ENCODE results near the gene GPR65. TPM values are rescaled to one million over a fixed set of nuclear protein-coding genes. Genes with fewer than 3 reads are reported as not detected.

GPR65 gene
- total RNA-seq, 2 experiments from 2014 or later, result 6.1 to 8.2 TPM

- no peaks in the 10 kb centered on the region for H3K9me2 ChIP-seq (ENCODE audit: insufficient read depth, low read length)
- TF ChIP-seq EZH2phosphoT487 (IDR thresholded peaks at IDR 0.05; ENCODE audit: borderline replicate concordance, low read depth, low read length), result no peak
- TF ChIP-seq, protein P1, sequence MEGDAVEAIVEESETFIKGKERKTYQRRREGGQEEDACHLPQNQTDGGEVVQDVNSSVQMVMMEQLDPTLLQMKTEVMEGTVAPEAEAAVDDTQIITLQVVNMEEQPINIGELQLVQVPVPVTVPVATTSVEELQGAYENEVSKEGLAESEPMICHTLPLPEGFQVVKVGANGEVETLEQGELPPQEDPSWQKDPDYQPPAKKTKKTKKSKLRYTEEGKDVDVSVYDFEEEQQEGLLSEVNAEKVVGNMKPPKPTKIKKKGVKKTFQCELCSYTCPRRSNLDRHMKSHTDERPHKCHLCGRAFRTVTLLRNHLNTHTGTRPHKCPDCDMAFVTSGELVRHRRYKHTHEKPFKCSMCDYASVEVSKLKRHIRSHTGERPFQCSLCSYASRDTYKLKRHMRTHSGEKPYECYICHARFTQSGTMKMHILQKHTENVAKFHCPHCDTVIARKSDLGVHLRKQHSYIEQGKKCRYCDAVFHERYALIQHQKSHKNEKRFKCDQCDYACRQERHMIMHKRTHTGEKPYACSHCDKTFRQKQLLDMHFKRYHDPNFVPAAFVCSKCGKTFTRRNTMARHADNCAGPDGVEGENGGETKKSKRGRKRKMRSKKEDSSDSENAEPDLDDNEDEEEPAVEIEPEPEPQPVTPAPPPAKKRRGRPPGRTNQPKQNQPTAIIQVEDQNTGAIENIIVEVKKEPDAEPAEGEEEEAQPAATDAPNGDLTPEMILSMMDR (conservative IDR thresholded peaks at IDR 0.05; ENCODE audit: low read length), result no peak
- no peak overlapping the region for H3K4me3 ChIP-seq (ENCODE audit: low read depth, low read length, poor library complexity, severe bottlenecking)
- intact Hi-C loops (cut with micrococcal nuclease; ENCODE audit: unreplicated experiment), result no loop called here
- no peak overlapping the region for H3K27ac ChIP-seq (ENCODE audit: low read depth, low read length, poor library complexity, severe bottlenecking)
- no peak overlapping the region for H2AFZ ChIP-seq (ENCODE audit: low read length)
- H3K9me3 ChIP-seq (ENCODE audit: low read length), result no peaks in the 10 kb centered on the region
- no TSS peak for BruUV-seq (replicated peaks)
- DNase-seq (ENCODE audit: low spot score), result no peak
- H3K4me1 ChIP-seq (ENCODE audit: insufficient read depth, low read length, poor library complexity, severe bottlenecking), result no peaks in the 10 kb centered on the region
- POLR2A ChIA-PET, result interaction anchor here (0.9 kb wide), 1 partner anchor 67 kb away, joined by 3 read pairs; no protein-coding TSS in a partner anchor
- H4K20me1 ChIP-seq (ENCODE audit: insufficient read depth, low read length), result no peaks in the 10 kb centered on the region
- H3K36me3 ChIP-seq (ENCODE audit: insufficient read depth, low read length), result no peaks in the 10 kb centered on the region
- CTCF ChIA-PET (ENCODE audit: unreplicated experiment), result no interaction called here
- no peak overlapping the region for H3K4me2 ChIP-seq (ENCODE audit: low read length)
- no peaks in the 10 kb centered on the region for H3K79me2 ChIP-seq (ENCODE audit: insufficient read depth, low read depth, low read length)
These were observed 25.2 kb upstream of the GPR65 start for GRCh38 chr14:87979689-87980088.

DNA sequence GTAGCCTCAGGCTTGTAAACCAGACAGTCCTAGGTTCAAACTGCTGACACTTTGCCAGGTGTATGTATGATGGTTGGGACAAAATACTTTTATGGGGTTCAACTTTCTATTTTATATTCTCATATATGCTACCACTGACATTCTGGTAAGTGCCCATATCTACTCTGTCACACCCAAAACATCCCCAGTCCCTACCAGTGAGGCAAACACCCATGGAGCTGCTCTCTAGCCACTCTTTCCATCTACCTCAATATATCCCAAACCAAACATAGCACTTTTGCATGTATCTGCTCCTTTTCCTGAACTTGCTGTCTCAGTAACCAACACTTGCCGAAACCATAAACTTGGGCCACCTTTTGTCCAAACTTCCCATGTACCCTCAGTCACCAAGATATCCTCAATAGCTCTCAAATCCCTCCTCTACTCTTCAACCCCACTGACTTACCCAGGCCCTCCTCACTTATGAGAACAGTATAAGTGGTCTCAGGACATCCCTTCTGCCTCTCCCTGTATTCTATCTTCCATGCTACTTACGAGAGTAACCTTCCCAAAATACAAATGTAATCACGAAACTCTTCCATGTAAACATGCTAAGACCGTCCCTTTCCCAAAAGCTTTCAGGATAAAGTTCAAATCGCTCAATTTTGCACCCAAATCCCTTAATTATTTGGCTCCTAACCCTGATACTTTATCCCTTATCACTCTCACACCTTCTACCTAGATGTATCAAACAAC, 15.5 kb upstream of the GPR65 start:
- POLR2A ChIA-PET, result interaction anchor here (0.5 kb wide), 1 partner anchor 920 kb away, joined by 7 read pairs; no protein-coding TSS in a partner anchor
- H2AFZ ChIP-seq (ENCODE audit: low read length), result no peak overlapping the region
- CTCF ChIA-PET (ENCODE audit: unreplicated experiment), result no interaction called here

DNA sequence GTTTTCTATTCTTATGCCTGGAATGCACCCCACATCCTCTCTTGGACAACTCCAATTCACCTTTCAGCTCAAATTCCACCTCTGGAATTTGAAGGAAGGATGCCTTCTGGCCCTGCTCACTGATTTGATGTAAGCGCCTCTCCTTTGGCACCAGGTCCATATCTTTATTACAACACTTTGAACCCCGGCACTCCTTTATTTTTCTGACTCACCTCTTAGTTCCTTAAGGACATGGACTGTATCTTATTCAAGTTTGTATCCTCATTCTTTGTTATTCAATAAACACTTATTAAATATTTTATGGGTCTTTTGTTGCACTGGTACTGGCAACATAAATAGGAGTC, 15.0 kb upstream of the GPR65 start:
- no peaks in the 10 kb centered on the region for H3K36me3 ChIP-seq (ENCODE audit: insufficient read depth, low read length)
- intact Hi-C loops (cut with micrococcal nuclease; ENCODE audit: unreplicated experiment), result no loop called here
- no peak for DNase-seq (ENCODE audit: low spot score)
- H3K9me2 ChIP-seq (ENCODE audit: insufficient read depth, low read length), result no peaks in the 10 kb centered on the region
- H3K9me3 ChIP-seq (ENCODE audit: low read length), result no peaks in the 10 kb centered on the region
- H3K4me1 ChIP-seq (ENCODE audit: insufficient read depth, low read length, poor library complexity, severe bottlenecking), result peaks cover 19% of the 10 kb centered on the region
- no peak overlapping the region for H3K4me2 ChIP-seq (ENCODE audit: low read length)
- H3K27ac ChIP-seq (ENCODE audit: low read depth, low read length, poor library complexity, severe bottlenecking), result no peak overlapping the region
- ChIA-PET CTCF (ENCODE audit: unreplicated experiment) (no interaction called here), POLR2A (interaction anchor here (0.5 kb wide), 1 partner anchor 921 kb away, joined by 7 read pairs; no protein-coding TSS in a partner anchor)
- TF ChIP-seq EZH2phosphoT487 (IDR thresholded peaks at IDR 0.05; ENCODE audit: borderline replicate concordance, low read depth, low read length), result no peak
- TF ChIP-seq, protein P1 (conservative IDR thresholded peaks at IDR 0.05; ENCODE audit: low read length), result no peak
- H4K20me1 ChIP-seq (ENCODE audit: insufficient read depth, low read length), result no peaks in the 10 kb centered on the region
- H3K4me3 ChIP-seq (ENCODE audit: low read depth, low read length, poor library complexity, severe bottlenecking), result no peak overlapping the region
- no TSS peak for BruUV-seq (replicated peaks)
- no peaks in the 10 kb centered on the region for H3K79me2 ChIP-seq (ENCODE audit: insufficient read depth, low read depth, low read length)
- H2AFZ ChIP-seq (ENCODE audit: low read length), result no peak overlapping the region

More for the DNA sequence above, 15.5 kb upstream of the GPR65 start:
- BruUV-seq (replicated peaks), result no TSS peak
- no peak overlapping the region for H3K4me2 ChIP-seq (ENCODE audit: low read length)
- H3K36me3 ChIP-seq (ENCODE audit: insufficient read depth, low read length), result no peaks in the 10 kb centered on the region
- H3K9me2 ChIP-seq (ENCODE audit: insufficient read depth, low read length), result no peaks in the 10 kb centered on the region
- TF ChIP-seq EZH2phosphoT487 (IDR thresholded peaks at IDR 0.05; ENCODE audit: borderline replicate concordance, low read depth, low read length), result no peak
- TF ChIP-seq, protein P1 (conservative IDR thresholded peaks at IDR 0.05; ENCODE audit: low read length), result no peak
- no peak overlapping the region for H3K4me3 ChIP-seq (ENCODE audit: low read depth, low read length, poor library complexity, severe bottlenecking)
- no peak overlapping the region for H3K27ac ChIP-seq (ENCODE audit: low read depth, low read length, poor library complexity, severe bottlenecking)
- H3K4me1 ChIP-seq (ENCODE audit: insufficient read depth, low read length, poor library complexity, severe bottlenecking), result peaks cover 19% of the 10 kb centered on the region
- intact Hi-C loops (cut with micrococcal nuclease; ENCODE audit: unreplicated experiment), result no loop called here
- H3K9me3 ChIP-seq (ENCODE audit: low read length), result no peaks in the 10 kb centered on the region
- no peaks in the 10 kb centered on the region for H4K20me1 ChIP-seq (ENCODE audit: insufficient read depth, low read length)
- H3K79me2 ChIP-seq (ENCODE audit: insufficient read depth, low read depth, low read length), result no peaks in the 10 kb centered on the region
- no peak for DNase-seq (ENCODE audit: low spot score)
